Measurements from ENCODE around the gene FAM162B.
"Not testable (repeated sequence)": the region's sequence is repeated elsewhere in the genome, so short reads cannot be mapped to it uniquely, and the experiment has no call there.

Gene FAM162B

GRCh38 chr6:116764961-116765841 is at the start of gene FAM162B:
Gene FAM162B, minus strand, starts transcription at chr6:116765719. Its CDS starts 143 bp downstream, at chr6:116765576.
- DNase-seq: no peak

- DNase-seq: no peak
These were observed 46.6 kb upstream of the FAM162B start for GRCh38 chr6:116812051-116812650.

GRCh38 chr6:116801971-116802370 is 36.5 kb upstream of the FAM162B start:
- DNase-seq: no peak

GRCh38 chr6:116799945-116800344 is 34.4 kb upstream of the FAM162B start:
- DNase-seq: no peak

GRCh38 chr6:116797585-116797984 is 32.1 kb upstream of the FAM162B start:
- no peak for DNase-seq

- DNase-seq: no peak
These were observed 27.7 kb upstream of the FAM162B start for GRCh38 chr6:116793224-116793623.

GRCh38 chr6:116783852-116784251 is 18.3 kb upstream of the FAM162B start:
- no peak for DNase-seq

GRCh38 chr6:116779573-116780164 is 14.2 kb upstream of the FAM162B start:
- peak; percentile 15 for DNase-seq

GRCh38 chr6:116773886-116774285 is 8.4 kb upstream of the FAM162B start:
- no peak for DNase-seq

- no peak for DNase-seq
These were observed 6.9 kb upstream of the FAM162B start for GRCh38 chr6:116772450-116772849.

GRCh38 chr6:116767715-116768114 is 2.2 kb upstream of the FAM162B start:
- DNase-seq: no peak

- no peak for DNase-seq
These were observed 1.1 kb upstream of the FAM162B start for GRCh38 chr6:116766506-116767176.

- no peak for DNase-seq
These were observed 924 bp downstream of the FAM162B start for GRCh38 chr6:116764629-116764960.

- no peak for DNase-seq
These were observed 1.5 kb downstream of the FAM162B start for GRCh38 chr6:116763906-116764628.

- no peak for DNase-seq
These were observed 2.5 kb downstream of the FAM162B start for GRCh38 chr6:116763048-116763447.

GRCh38 chr6:116762235-116762634 is 3.3 kb downstream of the FAM162B start:
- no peak for DNase-seq

GRCh38 chr6:116761779-116762178 is 3.7 kb downstream of the FAM162B start:
- no peak for DNase-seq

GRCh38 chr6:116745176-116745575 is 20.3 kb downstream of the FAM162B start:
- no peak for DNase-seq

- DNase-seq: no peak
These were observed 23.9 kb downstream of the FAM162B start for GRCh38 chr6:116741571-116741970.

- not testable (repeated sequence) for DNase-seq
These were observed 25.0 kb downstream of the FAM162B start for GRCh38 chr6:116740486-116740885.

- no peak for DNase-seq
These were observed 28.5 kb downstream of the FAM162B start for GRCh38 chr6:116737004-116737403.

GRCh38 chr6:116730513-116730912 is 35.0 kb downstream of the FAM162B start:
- no peak for DNase-seq

GRCh38 chr6:116726947-116727346 is 38.6 kb downstream of the FAM162B start:
- DNase-seq: no peak

All from fibroblast of skin of right quadriceps (primary cell).